A549 (cell line): ENCODE measurements around the gene DEDD2. TPM values are rescaled to one million over a fixed set of nuclear protein-coding genes. Genes with fewer than 3 reads are reported as not detected.

Experiments
- ATAC-seq, 2 experiments: fragments of 200-7000 bp in 1 of 2; fragments of >200 bp in 1 of 2; cut with Nextera tagmentation in 1 of 2; cut with Tn5 transposase in 1 of 2; 3 replicates each; pipeline versions ENCODE4 v1.8.0 to v1.9.1; 2018 to 2020; ENCODE audit warnings: mild to moderate bottlenecking in 1 of 2, moderate library complexity in 1 of 2
- CTCF ChIA-PET: fragments of 300-600 bp; sonication (Branson Sonifier 250); formaldehyde crosslinking; extraction: SDS; loops from one replicate; lab custom pipeline; 2021; ENCODE audit warnings: antibody characterized with exemption, inconsistent platforms; lab: Yijun Ruan, JAX
- POLR2A ChIA-PET: fragments of 350-600 bp; formaldehyde crosslinking; extraction: SDS; loops from one replicate; lab custom pipeline; 2021; ENCODE audit warnings: antibody characterized with exemption, inconsistent platforms; lab: Yijun Ruan, JAX
- DNase-seq, 2 experiments: peaks; one replicate each; pipeline versions ENCODE4 v3.0.0 to v3.0.0-alpha.2; 2011 to 2016; ENCODE audit warnings: low read depth in 1 of 2, low spot score in 1 of 2
- FAIRE-seq: peaks from 2 replicates; lab custom pipeline; 2011; peaks lifted over from hg19 to GRCh38; lab: Jason Lieb, UNC
- H3K27ac ChIP-seq, 2 experiments: fragments of >200 bp; sonication (Bioruptor Twin); formaldehyde crosslinking; 3 replicates each; pipeline ENCODE4 v1.5.1; 2016 to 2017
- H3K4me1 ChIP-seq: fragments of >200 bp; sonication (Bioruptor Twin); formaldehyde crosslinking; 3 replicates; pipeline ENCODE4 v1.6.1; 2016
- H3K4me2 ChIP-seq: fragments of >200 bp; sonication (Bioruptor Twin); formaldehyde crosslinking; 3 replicates; pipeline ENCODE4 v1.6.1; 2016
- H3K4me3 ChIP-seq: fragments of >200 bp; sonication (Bioruptor Twin); formaldehyde crosslinking; 3 replicates; pipeline ENCODE4 v1.5.1; 2016
- H3K9me3 ChIP-seq: fragments of >200 bp; sonication (Bioruptor Twin); formaldehyde crosslinking; 3 replicates; pipeline ENCODE4 v1.6.1; 2016
- BHLHE40 ChIP-seq: IDR thresholded peaks from 2 replicates; pipeline ENCODE4 v1.6.1; 2012; ENCODE audit warnings: low read depth, low read length, inconsistent platforms
- CBX2 ChIP-seq: fragments of 200-600 bp; sonication (generic); IDR thresholded peaks from 2 replicates; pipeline ENCODE4 v1.6.1; 2016; ENCODE audit warnings: low read depth, mild to moderate bottlenecking, borderline replicate concordance
- CBX8 ChIP-seq: fragments of 200-600 bp; sonication (generic); IDR thresholded peaks from 2 replicates; pipeline ENCODE4 v1.6.1; 2016
- CEBPB ChIP-seq, 2 experiments: fragments of >200 bp in 1 of 2; sonication (Bioruptor Twin) in 1 of 2; formaldehyde crosslinking in 1 of 2; IDR thresholded peaks; 2 replicates each; pipeline ENCODE4 v1.6.1; 2012 to 2016
- CHD4 ChIP-seq: fragments of 200-600 bp; sonication (generic); IDR thresholded peaks from 2 replicates; pipeline ENCODE4 v1.6.1; 2016; ENCODE audit warnings: antibody characterized with exemption, mild to moderate bottlenecking, borderline replicate concordance
- EHF ChIP-seq: fragments of 250-450 bp; sonication (Bioruptor Pico); IDR thresholded peaks from 2 replicates; pipeline ENCODE4 v1.5.0; 2020; ENCODE audit warnings: mild to moderate bottlenecking
- FOSL2 ChIP-seq, 2 experiments: fragments of 450-650 bp in 1 of 2; fragments of >200 bp in 1 of 2; sonication (Bioruptor Twin) in 1 of 2; formaldehyde crosslinking; IDR thresholded peaks; 2 replicates each; pipeline versions ENCODE4 v1.5.0 to v1.6.1; 2016 to 2020; ENCODE audit warnings: mild to moderate bottlenecking in 1 of 2, moderate library complexity in 1 of 2
- GATA3 ChIP-seq: IDR thresholded peaks from 2 replicates; pipeline ENCODE4 v1.6.1; 2012; ENCODE audit warnings: borderline replicate concordance
- HDAC2 ChIP-seq: fragments of 200-600 bp; sonication (generic); IDR thresholded peaks from 2 replicates; pipeline ENCODE4 v1.6.1; 2016
- HMGXB4 ChIP-seq: fragments of 250-450 bp; sonication (Bioruptor Pico); IDR thresholded peaks from 2 replicates; pipeline ENCODE4 v1.5.0; 2021; ENCODE audit warnings: mild to moderate bottlenecking, moderate library complexity, borderline replicate concordance
- HOXA7 ChIP-seq: fragments of 250-450 bp; sonication (Bioruptor Pico); IDR thresholded peaks from 2 replicates; pipeline ENCODE4 v1.5.0; 2020; ENCODE audit warnings: mild to moderate bottlenecking, moderate library complexity
- KDM1A ChIP-seq: fragments of 200-600 bp; sonication (generic); IDR thresholded peaks from 2 replicates; pipeline ENCODE4 v1.6.1; 2016; ENCODE audit warnings: low read depth, mild to moderate bottlenecking
- KDM5A ChIP-seq: fragments of 200-600 bp; sonication (generic); IDR thresholded peaks from 2 replicates; pipeline ENCODE4 v1.6.1; 2016; ENCODE audit warnings: antibody characterized with exemption, mild to moderate bottlenecking
- MAFK ChIP-seq: fragments of 450-650 bp; IDR thresholded peaks from 2 replicates; pipeline ENCODE4 v1.6.1; 2014; ENCODE audit not compliant: partially characterized antibody
- MAZ ChIP-seq: fragments of 150-350 bp; IDR thresholded peaks from 2 replicates; pipeline ENCODE4 v1.6.1; 2014; ENCODE audit warnings: antibody characterized with exemption, low read depth, low read length, borderline replicate concordance
- MYC ChIP-seq: IDR thresholded peaks from 2 replicates; pipeline ENCODE4 v1.6.1; 2012; ENCODE audit warnings: mild to moderate bottlenecking, inconsistent platforms, low read length, improper control_type of control experiment, borderline replicate concordance
- NFE2L2 ChIP-seq: fragments of 150-350 bp; conservative IDR thresholded peaks from 2 replicates; pipeline ENCODE4 v1.6.1; 2014; ENCODE audit warnings: low read length
- NPAS2 ChIP-seq: fragments of 250-450 bp; sonication (Bioruptor Pico); IDR thresholded peaks from 2 replicates; pipeline ENCODE4 v1.8.0; 2022; ENCODE audit warnings: mild to moderate bottlenecking, moderate library complexity, borderline replicate concordance
- NR3C1 ChIP-seq: fragments of >200 bp; sonication (Bioruptor Twin); formaldehyde crosslinking; IDR thresholded peaks from 3 replicates; pipeline ENCODE4 v1.6.1; 2017
- PBX3 ChIP-seq: IDR thresholded peaks from 2 replicates; pipeline ENCODE4 v1.6.1; 2012
- POLR2A ChIP-seq: IDR thresholded peaks from 2 replicates; pipeline ENCODE4 v1.6.1; 2012; ENCODE audit warnings: mild to moderate bottlenecking, low read length
- POLR2AphosphoS2 ChIP-seq: conservative IDR thresholded peaks from 2 replicates; pipeline ENCODE4 v1.6.1; 2012; ENCODE audit warnings: low read length, improper control_type of control experiment, inconsistent platforms
- RAD21 ChIP-seq, 2 experiments: fragments of >200 bp in 1 of 2; sonication (Bioruptor Twin) in 1 of 2; formaldehyde crosslinking in 1 of 2; IDR thresholded peaks in 1 of 2; conservative IDR thresholded peaks in 1 of 2; 2 replicates in 1 of 2; 3 replicates in 1 of 2; pipeline ENCODE4 v1.6.1; 2012 to 2018; ENCODE audit warnings: inconsistent platforms in 1 of 2
- RARB ChIP-seq: fragments of 250-450 bp; sonication (Bioruptor Pico); IDR thresholded peaks from 2 replicates; pipeline ENCODE4 v1.8.0; 2021; ENCODE audit warnings: mild to moderate bottlenecking, moderate library complexity
- RNF2 ChIP-seq: fragments of 200-600 bp; sonication (generic); IDR thresholded peaks from 2 replicates; pipeline ENCODE4 v1.6.1; 2016; ENCODE audit warnings: low read depth, mild to moderate bottlenecking, antibody characterized with exemption, moderate library complexity, borderline replicate concordance
- TFCP2L1 ChIP-seq: fragments of 250-450 bp; sonication (Bioruptor Pico); IDR thresholded peaks from 2 replicates; pipeline ENCODE4 v1.5.0; 2021; ENCODE audit warnings: mild to moderate bottlenecking
- WGBS: methylation state at CpG from one replicate; pipeline ENCODE4 v1.1.6; 2017; ENCODE audit errors: missing lambda C conversion rate; 5-methylcytosine and 5-hydroxymethylcytosine counted together
- polyA plus RNA-seq, 4 experiments: library from polyadenylated mRNA; depleted of rRNA in 3 of 4; stranded (reverse); fragments of >200 nt; fragmentation: RNase III in 1 of 4; extraction: RNeasy Plus Mini Kit Qiagen cat#74134 plus additional on column Dnase treatment in 1 of 4; gene quantifications; 2 replicates in 3 of 4; 3 replicates in 1 of 4; pipeline ENCODE4 v1.2.3, GENCODE V29; 2011 to 2017
- TF ChIP-seq, protein P1 (sequence below): IDR thresholded peaks from 2 replicates; pipeline ENCODE4 v1.6.1; 2012; ENCODE audit warnings: low read depth, borderline replicate concordance
- TF ChIP-seq, protein P2 (sequence below): IDR thresholded peaks from 2 replicates; pipeline ENCODE4 v1.6.1; 2012

DEDD2 gene
- polyA plus RNA-seq, 2 of the 4 experiments (the other 2 are of a cell fraction): 30.8 to 54.1 TPM

- TF ChIP-seq MAZ: peak; percentile 79; the same call in 1 of the 2 replicates
- TF ChIP-seq FOSL2 (IDR thresholded peaks at IDR 0.05): no peak
- peak; percentile 49; the same call in 1 of the 2 replicates for TF ChIP-seq FOSL2 (CRISPR knock-in tag; IDR thresholded peaks at IDR 0.05)
- no peak for TF ChIP-seq NFE2L2
- TF ChIP-seq HDAC2: no peak
- no peak for TF ChIP-seq NR3C1
- no peak for TF ChIP-seq POLR2AphosphoS2
- TF ChIP-seq PBX3: peak; percentile 68
- TF ChIP-seq CHD4: no peak
- TF ChIP-seq MAFK: no peak
- TF ChIP-seq, protein P1, sequence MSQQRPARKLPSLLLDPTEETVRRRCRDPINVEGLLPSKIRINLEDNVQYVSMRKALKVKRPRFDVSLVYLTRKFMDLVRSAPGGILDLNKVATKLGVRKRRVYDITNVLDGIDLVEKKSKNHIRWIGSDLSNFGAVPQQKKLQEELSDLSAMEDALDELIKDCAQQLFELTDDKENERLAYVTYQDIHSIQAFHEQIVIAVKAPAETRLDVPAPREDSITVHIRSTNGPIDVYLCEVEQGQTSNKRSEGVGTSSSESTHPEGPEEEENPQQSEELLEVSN: 0 out of 2 replicates have a peak, but pooled peaks have one; percentile 11
- TF ChIP-seq, protein P2, sequence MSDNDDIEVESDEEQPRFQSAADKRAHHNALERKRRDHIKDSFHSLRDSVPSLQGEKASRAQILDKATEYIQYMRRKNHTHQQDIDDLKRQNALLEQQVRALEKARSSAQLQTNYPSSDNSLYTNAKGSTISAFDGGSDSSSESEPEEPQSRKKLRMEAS: peak; percentile 6; the same call in 1 of the 2 replicates
- TF ChIP-seq RAD21 (conservative IDR thresholded peaks at IDR 0.05 in 1 of 2, IDR thresholded peaks at IDR 0.05 in 1 of 2): no peak
Measured at GRCh38 chr19:42254850-42255765, 37.6 kb upstream of the DEDD2 start, which contains the start of gene ERF (continued).

- WGBS: 2% methylated on average over 37 of the region's 70 CpGs
- Histone ChIP-seq H3K4me3 (peak overlapping the region; percentile 94), H3K27ac (peak overlapping the region; percentile 94 to 96), H3K4me1 (peaks cover 55% of the 10 kb centered on the region), H3K9me3 (no peaks in the 10 kb centered on the region), H3K4me2 (peak overlapping the region; percentile 92)
- FAIRE-seq: no peak
- peak; percentile 92 for DNase-seq
- POLR2A ChIA-PET: interaction anchor here (3.4 kb wide), 1 partner anchor 11 kb away, joined by 28 read pairs; the partner anchor contains the start of gene GSK3A
- peak; percentile 25 to 41 for ATAC-seq
- CTCF ChIA-PET: interaction anchor here (1.8 to 12.6 kb wide), 2 partner anchors 9 to 22 kb away, joined by 4 to 373 read pairs; partner anchors contain the start of gene CIC
- TF ChIP-seq RNF2 (no peak), PBX3 (peak; percentile 64), HOXA7 (CRISPR knock-in tag) (no peak; the same call in 1 of the 2 replicates), POLR2A (peak; percentile 13; the same call in 1 of the 2 replicates), BHLHE40 (no peak), KDM5A (no peak), MYC (0 out of 2 replicates have a peak, but pooled peaks have one; percentile 52), POLR2AphosphoS2 (0 out of 2 replicates have a peak, but pooled peaks have one; percentile 66), NR3C1 (no peak), EHF (CRISPR knock-in tag) (no peak), MAZ (peak; percentile 94; the same call in 1 of the 2 replicates), CBX8 (no peak), GATA3 (peak; percentile 50), NPAS2 (CRISPR knock-in tag) (0 out of 2 replicates have a peak, but pooled peaks have one; percentile 60), CBX2 (no peak), HMGXB4 (CRISPR knock-in tag) (no peak; the same call in 1 of the 2 replicates), RARB (CRISPR knock-in tag) (0 out of 2 replicates have a peak, but pooled peaks have one; percentile 20), CEBPB (IDR thresholded peaks at IDR 0.05) (no peak), KDM1A (no peak), TFCP2L1 (CRISPR knock-in tag) (peak; percentile 86; the same call in 1 of the 2 replicates)
- TF ChIP-seq, protein P2: peak; percentile 78
- TF ChIP-seq, protein P1: 0 out of 2 replicates have a peak, but pooled peaks have one; percentile 21
Measured at GRCh38 chr19:42254089-42254849, 36.8 kb upstream of the DEDD2 start.
